GM18907 (cell line): ENCODE measurements around the gene MTA1.

Source experiments
- ATAC-seq: cut with Tn5 transposase; IDR thresholded peaks from one replicate; pipeline ENCODE4 v1.9.1; 2021; ENCODE audit warnings: mild to moderate bottlenecking, moderate library complexity; ENCODE audit not compliant: unreplicated experiment

Gene MTA1

DNA sequence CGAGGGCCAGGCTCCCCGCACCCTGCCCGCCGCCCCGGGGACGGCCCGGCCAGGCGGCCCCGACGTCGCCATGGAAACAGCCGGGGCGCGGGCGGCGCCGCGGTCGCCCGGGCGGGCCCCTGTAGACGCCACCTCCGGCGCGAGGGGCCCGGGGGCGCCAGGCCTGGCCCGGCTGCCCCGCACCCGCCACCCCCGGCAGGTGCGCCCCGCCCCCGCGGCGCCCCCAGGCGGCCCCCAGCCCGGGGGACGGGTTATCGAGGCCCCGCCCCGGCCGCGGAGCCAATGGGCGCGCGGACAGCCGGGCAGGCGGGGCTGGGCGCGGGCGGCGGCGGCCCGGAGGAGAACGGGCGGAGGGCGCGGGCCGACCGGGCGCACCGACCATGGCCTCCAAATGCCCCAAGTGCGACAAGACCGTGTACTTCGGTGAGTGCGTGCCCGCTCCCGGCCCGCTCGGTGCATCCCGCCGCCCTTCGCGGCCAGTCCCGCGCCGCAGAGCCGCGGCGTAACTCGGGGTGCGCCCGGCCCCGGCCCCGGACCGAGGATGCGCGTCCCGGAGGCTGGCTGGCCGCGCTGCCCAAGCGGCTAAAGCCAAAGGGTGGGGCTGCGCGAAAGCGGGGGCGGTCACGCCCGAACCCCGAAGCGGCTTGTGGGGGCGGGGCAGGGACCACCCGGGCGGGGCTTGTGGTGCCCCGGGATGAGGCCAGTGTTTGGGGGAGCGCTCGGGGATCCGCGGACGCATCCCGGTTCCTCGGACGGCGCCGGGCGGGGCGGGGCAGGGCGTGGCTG lies 55.0 kb downstream of the MTA1 start, which contains the start of gene CRIP2:
CRIP2 (plus strand) TSS at position 339 of the 786 bp plus-strand sequence; CDS start at position 381, 42 bp downstream.
- no peak for ATAC-seq

DNA sequence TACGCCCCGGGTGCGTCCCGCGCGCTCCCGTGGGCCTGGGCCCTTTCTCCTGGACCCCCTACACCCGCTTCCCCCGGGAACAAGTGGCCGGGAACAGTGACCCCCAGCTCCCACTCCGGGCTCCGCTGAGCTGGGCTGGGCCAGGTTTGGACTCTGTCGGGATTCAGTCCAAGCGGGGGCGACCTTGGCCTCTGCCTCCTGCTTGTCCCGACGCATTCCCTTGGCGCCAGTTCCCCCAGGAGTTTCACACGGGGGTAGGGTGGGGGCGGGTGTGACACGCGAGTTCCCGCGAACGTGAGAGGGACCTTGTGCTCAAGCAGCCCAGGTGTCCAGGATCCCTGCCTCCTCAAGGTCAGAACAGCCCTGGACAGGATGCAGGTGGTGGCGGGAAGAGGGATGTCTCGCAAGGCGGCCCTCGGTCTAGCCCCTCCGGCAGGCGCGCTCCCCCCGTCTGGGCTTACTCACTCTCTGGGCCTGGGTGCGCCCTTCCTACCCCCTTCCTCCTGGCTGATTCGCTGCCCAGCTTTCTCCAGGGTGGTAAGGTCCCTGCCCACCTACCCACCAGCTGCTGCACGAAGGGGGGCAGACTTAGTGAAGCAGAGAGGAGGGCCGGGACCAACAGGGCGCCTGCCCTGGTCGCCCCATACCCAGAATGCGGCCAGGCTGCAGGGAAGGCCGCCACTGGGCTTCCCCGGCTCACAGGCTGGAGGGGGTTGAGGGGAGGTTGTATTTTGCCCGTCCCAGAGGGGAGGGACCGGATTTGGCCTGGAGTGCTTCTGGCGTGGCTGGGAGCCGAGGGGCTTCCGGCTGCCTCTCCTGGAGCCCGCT lies 55.9 kb downstream of the MTA1 start:
- ATAC-seq = no peak

DNA sequence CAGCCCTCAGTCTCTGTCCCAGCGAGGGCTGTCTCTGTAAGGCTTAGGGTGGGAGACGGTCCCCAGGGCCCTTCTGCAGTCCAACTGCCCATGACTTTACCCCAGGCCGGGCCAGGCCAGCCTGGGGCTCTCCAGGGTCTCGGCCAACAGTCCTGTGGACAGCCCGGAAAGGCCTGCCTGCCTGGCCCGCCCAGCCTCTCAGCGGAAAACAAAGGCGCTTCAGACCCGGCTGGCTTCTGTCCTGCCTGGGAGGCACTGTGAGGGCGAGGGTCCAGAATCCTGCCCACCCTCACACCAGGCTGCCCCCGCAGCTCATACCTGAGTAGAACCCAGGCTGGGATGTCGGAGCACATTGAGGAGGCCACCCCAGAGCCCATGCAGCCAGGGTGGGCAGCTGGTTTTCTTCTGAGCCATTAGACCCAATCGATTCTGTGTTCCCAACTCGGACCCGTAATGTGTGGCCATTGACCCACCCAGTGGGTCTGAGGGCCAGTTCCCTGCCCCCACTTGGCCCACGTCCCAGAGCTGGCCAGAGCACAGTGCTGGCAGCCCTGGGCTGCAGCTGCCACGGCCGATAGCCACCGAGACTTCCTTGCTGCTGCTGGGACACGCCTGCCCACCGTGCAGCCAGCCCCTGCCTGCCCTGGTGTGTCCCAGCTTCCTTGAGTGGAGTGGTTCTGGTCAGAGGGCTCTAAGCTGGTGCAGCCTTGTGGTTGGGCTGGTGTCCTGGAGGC lies 56.6 kb downstream of the MTA1 start:
- ATAC-seq = no peak

DNA sequence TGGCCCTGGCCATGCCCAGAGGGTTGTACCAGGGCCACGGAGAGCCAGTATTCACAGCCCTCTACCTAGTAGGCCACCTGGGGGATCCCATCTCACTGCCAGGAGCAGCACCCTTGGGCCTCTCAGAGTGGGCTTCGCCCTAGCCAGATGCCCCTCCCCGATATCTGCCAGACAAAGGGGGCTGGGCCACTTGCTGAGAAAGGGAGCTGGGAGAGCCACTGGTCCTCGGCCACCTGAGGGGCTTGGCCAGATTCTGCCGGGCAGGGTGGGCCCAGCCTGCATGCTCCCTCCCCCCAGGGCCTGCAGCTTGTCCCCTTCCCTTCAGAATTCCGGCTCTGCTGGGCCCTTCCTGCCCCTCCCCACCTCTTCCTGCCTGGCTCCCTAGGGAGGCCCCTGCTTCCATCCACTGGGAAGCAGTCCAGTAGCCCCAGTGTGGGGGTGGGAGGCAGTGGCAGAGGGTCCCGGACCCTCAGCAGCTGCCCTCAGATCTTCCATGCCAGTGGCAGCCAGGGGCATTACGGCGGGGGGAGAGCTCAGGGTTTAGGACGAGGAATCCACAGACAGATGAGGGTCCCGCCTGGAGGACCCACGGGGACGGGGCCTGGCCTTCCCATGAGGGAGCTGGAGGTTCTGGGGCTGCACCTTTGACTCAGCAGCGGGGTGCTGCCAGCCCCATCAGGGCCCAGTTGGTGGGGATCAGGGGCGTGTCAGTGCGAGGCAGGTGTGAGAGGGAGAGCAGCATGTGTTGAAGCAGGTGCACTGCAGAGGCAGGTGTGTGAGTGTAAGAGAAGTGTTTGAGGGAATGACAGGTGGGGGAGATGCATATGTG lies 57.4 kb downstream of the MTA1 start:
- no peak for ATAC-seq

DNA sequence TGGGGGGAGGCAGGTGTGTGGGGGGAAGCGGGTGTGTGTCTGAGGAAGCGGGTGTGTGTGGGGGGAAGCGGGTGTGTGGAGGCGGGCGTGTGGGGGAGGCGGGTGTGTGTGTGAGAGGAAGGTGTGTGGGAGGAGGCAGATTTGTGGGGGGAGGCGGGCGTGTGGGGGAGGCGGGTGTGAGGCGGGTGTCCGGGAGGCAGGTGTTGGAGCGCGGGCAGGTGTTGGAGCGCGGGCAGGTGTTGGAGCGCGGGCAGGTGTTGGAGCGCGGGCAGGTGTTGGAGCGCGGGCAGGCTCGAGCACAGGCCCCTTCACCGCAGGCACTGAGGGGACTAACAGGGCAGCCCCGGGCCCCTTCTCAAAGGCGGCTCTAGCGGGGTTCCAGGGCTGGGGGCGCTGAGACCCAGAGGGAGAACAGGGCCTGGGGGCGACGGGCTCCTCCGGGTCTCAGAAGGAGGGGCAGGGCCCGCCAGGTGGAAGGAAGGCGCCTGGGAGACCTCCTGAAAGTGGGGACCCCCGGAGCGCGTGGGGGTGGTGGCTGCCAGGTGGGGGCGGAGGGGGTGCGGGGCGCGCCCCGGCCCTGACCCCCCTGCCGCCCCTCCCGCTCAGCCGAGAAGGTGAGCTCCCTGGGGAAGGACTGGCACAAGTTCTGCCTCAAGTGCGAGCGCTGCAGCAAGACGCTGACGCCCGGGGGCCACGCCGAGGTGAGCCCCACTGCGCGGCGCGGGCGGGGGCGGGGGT lies 58.2 kb downstream of the MTA1 start:
- no peak for ATAC-seq

DNA sequence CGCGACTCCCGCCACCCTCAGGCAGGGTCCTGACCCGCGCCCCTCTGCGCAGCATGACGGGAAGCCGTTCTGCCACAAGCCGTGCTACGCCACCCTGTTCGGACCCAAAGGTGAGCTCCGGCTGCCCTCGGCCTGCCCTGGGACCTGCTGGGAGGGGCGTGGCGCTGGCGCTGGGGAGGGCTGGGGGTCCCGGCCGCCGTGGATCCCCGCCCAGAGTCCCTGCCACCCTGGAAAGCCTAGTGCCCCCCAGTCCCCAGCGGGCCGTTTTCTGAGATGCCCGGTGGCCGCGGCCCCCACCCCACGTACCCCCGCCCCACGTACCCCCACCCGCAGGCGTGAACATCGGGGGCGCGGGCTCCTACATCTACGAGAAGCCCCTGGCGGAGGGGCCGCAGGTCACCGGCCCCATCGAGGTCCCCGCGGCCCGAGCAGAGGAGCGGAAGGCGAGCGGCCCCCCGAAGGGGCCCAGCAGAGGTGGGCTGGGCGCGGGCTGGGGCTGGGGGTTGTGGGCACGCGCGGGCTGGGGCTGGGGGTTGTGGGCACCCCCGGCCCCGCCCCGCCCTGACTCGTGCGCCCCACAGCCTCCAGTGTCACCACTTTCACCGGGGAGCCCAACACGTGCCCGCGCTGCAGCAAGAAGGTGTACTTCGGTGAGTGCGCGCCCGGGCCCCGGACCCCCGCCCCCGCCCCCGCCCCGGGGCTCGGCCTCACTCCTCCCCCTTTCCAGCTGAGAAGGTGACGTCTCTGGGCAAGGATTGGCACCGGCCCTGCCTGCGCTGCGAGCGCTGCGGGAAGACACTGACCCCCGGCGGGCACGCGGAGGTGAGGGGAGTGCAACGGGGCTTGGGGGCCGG lies 59.0 kb downstream of the MTA1 start:
- no peak for ATAC-seq

DNA sequence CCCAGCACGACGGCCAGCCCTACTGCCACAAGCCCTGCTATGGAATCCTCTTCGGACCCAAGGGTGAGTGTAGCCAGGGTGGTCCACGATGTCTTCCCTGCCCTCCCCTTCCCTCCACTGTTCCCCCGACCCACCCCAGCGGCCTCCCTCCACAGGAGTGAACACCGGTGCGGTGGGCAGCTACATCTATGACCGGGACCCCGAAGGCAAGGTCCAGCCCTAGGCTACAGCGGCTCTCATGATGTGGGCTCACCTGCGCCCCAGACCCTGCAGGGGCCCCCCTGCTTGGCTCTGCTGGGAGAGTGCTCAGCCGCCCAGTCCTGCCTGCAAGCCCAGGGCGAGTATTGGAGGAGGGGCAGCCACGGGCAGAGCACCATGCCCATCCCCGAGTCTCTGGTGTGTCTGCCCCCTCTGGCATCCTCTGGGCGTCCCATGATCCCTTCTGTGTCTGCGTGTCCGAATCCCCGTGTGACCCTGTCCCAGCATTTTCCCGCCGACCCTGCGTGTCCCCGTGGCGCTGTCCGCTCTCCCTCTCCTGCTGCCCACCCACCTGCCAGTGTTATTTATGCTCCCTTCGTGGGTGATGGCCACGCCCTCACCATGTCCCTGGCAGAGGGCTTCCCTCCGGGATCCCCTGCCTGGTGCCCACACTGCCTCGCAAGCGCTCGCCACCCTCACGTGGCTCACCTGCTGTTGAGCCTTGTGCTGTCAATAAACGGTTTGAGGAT lies 60.0 kb downstream of the MTA1 start:
- no peak for ATAC-seq

DNA sequence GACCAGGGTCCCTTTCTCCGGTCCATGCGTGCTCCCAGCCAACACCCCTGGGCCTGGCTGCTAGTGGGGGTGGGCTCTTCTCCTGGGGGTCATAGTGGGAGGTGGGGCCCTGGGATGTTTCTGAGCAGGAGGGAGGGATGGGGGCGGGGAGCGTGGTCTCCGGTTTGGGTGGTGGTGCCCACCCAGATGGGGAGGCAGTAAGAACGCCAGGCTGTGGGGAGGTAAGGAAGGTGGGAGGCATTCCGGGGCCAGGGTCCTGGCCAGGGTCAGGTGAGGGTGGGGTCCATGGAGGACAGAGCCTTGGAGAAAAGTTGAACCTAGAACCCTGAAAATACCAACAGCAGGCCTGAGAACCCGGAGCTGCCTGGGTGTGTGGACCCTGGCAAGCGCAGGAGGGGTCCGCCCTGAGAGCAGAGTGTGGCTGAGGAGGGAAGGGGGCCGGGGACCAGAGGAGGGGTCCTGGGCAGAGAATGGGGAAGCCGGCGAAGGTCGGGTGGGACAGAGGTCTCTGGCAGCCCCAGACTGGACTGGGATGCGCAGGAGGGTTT lies 60.6 kb downstream of the MTA1 start:
- ATAC-seq = no peak

DNA sequence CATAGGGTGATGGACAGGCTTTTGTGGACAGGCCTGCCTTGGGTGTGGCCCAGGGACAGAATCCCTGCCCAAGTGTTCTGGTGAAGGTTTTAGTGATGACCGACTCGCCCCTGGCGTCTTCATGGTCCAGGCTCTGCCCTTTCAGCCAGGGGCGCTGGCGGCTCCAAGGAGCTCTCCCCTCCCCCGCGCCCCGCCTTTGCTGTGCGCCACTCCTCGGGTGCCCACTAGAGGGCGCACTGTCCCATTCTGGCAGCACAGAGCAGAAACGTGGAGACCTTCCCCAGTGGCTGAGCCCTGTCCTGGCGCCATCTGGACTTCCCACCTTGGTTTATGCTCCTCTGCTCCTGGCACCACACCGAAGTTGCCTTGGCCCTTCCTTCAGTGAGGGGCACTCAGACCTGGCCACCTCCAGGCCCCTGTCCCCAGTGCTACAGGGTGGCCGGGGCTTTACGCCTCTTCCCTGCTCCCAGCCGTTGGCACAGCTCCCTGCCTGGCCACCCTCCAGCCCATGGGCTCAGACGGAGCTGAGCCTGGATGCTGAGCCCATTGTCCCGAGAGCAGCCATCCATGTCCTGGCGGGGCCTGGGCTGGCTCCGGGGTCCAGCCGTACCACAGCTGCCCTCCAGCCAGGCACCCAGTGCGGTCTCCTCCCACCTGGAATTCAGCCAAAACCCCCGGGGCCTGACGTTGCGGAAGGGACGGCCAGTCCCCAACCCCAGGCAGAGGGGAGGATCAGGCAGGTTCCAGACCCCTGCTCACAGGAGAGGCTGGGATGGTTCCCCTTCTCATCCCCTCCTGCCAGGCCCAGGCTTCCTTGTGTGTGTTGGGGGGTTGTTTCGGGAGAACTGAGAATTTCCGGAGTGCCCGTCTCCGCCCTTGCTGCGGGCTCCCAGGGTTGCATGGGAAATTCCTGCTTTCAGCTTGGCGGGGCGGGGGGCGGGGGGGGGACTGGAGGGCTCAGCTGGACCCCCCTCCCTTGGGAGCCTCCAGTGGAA lies 61.5 kb downstream of the MTA1 start:
- peak; percentile 43 for ATAC-seq

DNA sequence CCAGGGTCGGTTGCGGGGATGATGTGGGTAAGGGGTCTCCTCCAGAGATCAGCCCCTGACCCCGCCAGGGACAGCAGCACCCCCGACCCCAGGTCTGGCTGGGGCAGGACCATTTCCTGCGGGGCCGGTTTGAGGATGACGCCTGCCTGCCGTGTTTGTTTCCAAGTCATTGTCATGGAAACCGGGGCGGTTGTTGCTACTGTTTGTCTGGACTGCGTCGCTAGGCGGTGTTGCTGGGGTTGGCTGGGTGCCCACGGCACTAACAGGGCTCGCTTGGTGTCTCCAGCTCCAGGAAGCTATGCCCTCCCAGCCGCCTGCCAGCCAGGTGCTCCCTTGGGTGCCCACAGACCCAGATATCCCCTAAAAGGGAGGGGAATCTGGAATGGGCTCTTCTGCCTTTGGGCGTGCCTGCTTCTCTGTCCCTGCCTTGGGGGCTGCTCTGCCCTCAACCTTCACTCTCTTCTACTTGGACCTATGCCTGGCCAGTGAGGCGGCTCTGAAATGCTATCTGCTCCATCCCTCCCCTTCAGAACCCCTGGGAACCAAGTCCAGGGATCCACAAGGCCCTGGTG lies 62.3 kb downstream of the MTA1 start:
- peak; percentile 53 for ATAC-seq

DNA sequence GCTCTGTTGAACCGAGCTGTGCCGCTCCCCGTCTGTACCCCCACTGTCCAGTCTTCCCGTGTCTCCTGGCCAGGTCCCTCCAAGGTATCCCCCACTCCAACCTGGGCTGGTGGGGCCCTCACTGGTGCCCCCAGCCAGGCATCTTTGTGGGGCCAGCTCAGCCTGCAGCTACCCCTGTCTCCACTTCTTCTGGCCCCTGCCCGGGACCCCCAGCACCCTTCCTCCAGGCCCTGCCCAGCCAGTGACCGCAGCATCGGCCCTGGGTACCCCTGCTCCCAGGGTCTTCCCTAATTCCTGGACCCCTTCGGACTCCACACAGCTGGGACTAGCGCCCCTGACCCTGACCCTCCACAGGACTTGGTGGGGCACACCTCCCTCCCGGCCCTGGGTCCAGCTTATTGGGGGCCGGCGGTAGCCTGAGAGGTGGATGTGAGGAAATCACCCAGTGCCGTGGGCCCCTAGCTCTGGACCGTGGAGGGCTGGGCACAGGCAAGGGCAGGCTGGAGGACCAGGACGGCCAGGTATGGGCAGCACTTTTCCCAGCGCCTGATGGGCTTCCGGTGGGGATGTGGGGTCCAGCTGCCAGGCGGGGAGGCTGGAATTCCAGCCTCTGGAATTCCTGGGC lies 63.0 kb downstream of the MTA1 start:
- no peak for ATAC-seq

DNA sequence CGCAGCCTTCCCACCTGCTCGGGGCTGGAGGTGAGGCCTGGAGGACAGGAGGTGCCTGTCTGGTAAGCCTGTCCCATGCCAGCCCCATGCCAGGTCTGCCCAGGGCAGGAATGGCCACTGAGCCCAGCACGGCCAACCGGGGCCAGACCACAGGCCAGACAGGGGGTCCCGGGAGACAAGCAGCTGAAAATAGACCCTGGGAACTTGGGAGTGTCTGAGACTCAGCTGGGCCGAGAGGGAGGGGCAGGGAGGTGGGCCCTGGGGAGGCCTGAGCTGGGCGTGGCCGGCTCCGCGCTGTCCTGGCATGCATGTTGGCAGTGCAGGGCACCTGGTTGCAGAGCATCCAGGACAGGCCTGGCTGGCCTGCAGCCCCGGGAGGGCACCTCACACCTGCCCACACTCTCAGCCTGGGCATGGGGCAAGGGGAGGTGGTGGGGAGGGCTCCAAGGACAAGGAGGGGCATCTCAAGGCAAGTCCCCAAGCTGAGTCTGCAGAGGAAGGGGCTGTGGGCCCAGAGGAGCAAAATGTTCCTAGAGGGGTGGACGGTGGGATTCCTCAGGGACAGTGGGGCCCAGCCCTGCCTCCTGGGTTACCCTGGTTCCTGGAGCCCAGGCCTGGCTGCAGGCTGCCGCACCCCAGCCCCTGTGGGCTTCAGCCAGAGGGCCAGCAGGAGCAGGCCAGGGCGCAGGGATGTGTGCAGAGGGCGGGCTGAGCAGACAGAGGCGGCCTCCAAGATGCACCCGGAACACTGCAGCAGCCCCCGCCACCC lies 63.9 kb downstream of the MTA1 start:
- ATAC-seq = no peak

DNA sequence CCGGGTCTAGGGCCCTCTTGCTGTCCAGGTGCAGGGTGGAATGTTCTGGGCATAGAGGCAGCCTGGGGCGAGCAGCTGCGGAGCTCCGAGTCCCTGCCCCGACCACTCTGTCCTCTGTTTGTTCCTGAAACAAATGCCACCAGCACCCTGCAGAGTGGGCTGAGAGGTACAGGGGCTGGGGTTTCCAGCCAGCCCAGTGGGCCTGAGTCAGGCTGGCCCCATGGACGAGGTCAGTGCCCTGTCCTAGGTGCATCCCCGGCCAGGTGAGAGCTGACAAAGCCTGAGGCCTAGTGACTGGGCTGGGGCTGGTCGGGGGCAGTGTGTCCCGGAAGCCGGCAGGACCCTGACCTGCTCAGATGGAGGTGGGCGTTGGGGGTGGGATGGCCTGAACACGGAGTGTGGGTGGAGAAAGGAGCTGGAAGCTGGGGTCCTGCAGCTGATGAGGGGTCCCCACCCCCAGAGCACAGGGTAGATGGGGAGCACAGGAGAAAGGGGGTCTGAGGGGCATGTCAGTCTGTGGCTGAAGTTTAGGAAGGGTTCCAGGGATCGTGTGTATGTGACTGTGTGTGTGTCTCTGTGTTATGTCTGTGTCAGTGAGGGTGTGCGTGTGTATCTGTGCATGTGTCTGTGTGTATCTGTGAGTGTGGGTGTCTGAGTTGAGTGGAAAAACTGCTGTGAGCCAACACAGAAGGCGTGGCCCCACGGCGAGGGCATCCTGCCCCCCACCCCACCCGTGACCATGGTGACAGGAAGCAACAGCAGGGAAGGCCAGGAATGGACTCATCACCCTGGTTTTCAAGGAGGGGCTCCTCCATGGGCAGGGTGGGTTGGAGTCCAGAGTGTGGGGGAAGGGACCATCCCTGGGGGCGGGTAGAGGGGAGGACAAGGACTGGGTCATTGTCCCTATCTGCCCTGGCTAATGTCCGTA lies 64.7 kb downstream of the MTA1 start:
- no peak for ATAC-seq

DNA sequence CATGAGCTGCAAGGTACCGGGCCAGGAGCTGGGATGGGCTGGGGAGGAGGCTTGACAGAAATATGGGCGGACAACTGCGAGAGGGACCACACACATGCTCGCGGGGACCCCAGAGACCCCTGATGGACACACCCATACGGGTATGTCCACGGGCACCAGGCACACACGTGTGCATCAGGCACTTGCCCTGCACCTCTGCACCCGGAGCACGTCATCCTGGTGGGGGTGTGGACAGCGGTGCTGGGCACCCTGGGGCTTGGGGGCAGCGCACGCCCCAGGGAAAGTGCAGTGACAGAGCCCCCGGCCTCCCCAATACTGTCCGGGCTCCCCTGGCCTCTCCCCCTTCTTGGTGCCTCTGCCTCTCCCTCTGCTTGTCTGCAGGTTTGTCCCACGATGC lies 65.4 kb downstream of the MTA1 start:
- no peak for ATAC-seq
